Prostate gland (tissue), 2 donors: ENCODE data around the gene RAB6B. TPM values are rescaled to one million over a fixed set of nuclear protein-coding genes. Genes with fewer than 3 reads are reported as not detected.

Experiments
- DNase-seq: peaks from one replicate; pipeline ENCODE4 v3.0.0-alpha.2; 2019; ENCODE audit warnings: low spot score
- H3K27ac ChIP-seq, 2 donors: fragments of 200-600 bp; sonication (generic); 2 replicates each; pipeline ENCODE4 v1.5.1; 2017 to 2019
- H3K27me3 ChIP-seq: fragments of 200-600 bp; sonication (generic); replicated peaks from 2 replicates; pipeline ENCODE4 v1.5.1; 2019; ENCODE audit not compliant: insufficient read depth
- H3K36me3 ChIP-seq, 2 donors: fragments of 200-600 bp; sonication (generic); 1 replicate in 1 of 2; 2 replicates in 1 of 2; pipeline versions ENCODE4 v1.5.1 to v1.8.1; 2017 to 2019
- H3K4me1 ChIP-seq: fragments of 200-600 bp; sonication (generic); replicated peaks from 2 replicates; pipeline ENCODE4 v1.5.1; 2019
- H3K4me3 ChIP-seq, 2 donors: fragments of 200-600 bp; sonication (generic); 2 replicates each; pipeline ENCODE4 v1.5.1; 2017 to 2019
- H3K9me3 ChIP-seq: fragments of 200-600 bp; sonication (generic); 2 replicates; pipeline ENCODE4 v1.5.1; 2017
- CTCF ChIP-seq, 4 experiments: fragments of 200-600 bp in 2 of 4; fragments of 450-650 bp in 2 of 4; sonication (generic) in 2 of 4; IDR thresholded peaks; 1 replicate in 3 of 4; 2 replicates in 1 of 4; pipeline ENCODE4 v1.5.1; 2016 to 2019; ENCODE audit warnings: antibody characterized with exemption in 4 of 4, mild to moderate bottlenecking in 2 of 4, moderate library complexity in 2 of 4
- POLR2A ChIP-seq: fragments of 450-650 bp; IDR thresholded peaks from one replicate; pipeline ENCODE4 v1.6.1; 2016; ENCODE audit warnings: antibody characterized with exemption, mild to moderate bottlenecking
- POLR2AphosphoS5 ChIP-seq: sonication (generic); formaldehyde crosslinking; IDR thresholded peaks from one replicate; pipeline ENCODE4 v1.6.1; 2017; ENCODE audit warnings: antibody characterized with exemption
- WGBS: methylation state at CpG from one replicate; pipeline ENCODE4 v1.1.5; 2018; 5-methylcytosine and 5-hydroxymethylcytosine counted together
- intact Hi-C: fragments of 100-400 bp; cut with DNase I; formaldehyde crosslinking; loops from one replicate; pipeline ENCODE4 v1.14.2; 2022
- total RNA-seq, 2 donors: library from RNA; depleted of rRNA; stranded (reverse); fragments of >200 nt; gene quantifications; one replicate each; pipeline ENCODE4 v1.1.0, GENCODE V29; 2016

Gene RAB6B
- total RNA-seq, 2 donors from 2014 or later, result 4.5 to 7.1 TPM

GRCh38 chr3:133779626-133780203, 116.0 kb downstream of the RAB6B start:
- H3K4me3 ChIP-seq, result no peak overlapping the region
- no peaks in the 10 kb centered on the region for H3K36me3 ChIP-seq
- 91% methylated on average over 4 of the region's 4 CpGs for WGBS
- no peak overlapping the region for H3K27ac ChIP-seq
- TF ChIP-seq CTCF (IDR thresholded peaks at IDR 0.05), result no peak
- TF ChIP-seq POLR2AphosphoS5, result no peak
- no peak for TF ChIP-seq POLR2A
- H3K27me3 ChIP-seq, result no peaks in the 10 kb centered on the region
- no peak for DNase-seq
- no peaks in the 10 kb centered on the region for H3K4me1 ChIP-seq
- no peaks in the 10 kb centered on the region for H3K9me3 ChIP-seq
- intact Hi-C loops, result no loop called here

DNA sequence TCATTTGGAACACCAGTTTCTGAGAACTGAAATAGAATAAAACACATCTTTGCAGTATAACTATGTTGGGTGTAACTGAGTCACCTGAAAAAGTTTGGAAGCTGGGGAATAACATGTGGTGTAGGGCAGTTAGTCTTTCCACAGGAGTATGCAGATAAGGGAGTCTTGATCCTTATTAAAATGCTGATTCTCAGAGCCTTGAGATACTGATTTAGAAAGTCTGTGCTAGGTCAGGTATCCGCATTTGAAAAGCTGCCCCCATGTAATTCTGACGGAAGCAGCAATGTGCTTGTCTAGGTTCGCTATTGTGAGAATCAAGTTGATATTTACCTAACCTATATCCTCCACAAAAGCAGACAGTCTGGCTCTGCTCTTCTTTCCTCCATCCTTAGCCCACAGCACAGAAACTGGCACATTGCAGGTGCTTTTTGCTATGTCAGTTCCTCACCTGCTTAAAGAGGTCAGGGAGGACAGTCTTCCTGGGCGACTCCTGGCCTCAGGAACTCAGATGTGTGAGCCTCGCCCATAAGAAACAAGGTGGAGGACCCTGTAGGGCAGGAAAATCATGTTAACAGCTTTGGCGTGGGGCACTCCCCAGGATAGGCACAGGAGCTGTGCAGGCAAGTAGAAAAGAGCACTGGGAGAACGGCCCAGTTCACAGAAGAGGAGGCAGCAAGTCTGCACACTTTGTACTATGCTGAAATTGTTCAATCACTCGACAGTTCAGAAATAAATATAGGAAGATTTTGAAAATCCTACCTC, 117.7 kb downstream of the RAB6B start:
- 58% methylated on average over 8 of the region's 8 CpGs for WGBS
- no peak for TF ChIP-seq CTCF (IDR thresholded peaks at IDR 0.05)
- no peak for TF ChIP-seq POLR2AphosphoS5
- no peak for TF ChIP-seq POLR2A
- Histone ChIP-seq H3K27ac (no peak overlapping the region), H3K4me3 (no peak overlapping the region), H3K9me3 (no peaks in the 10 kb centered on the region), H3K4me1 (no peaks in the 10 kb centered on the region), H3K27me3 (no peaks in the 10 kb centered on the region), H3K36me3 (no peaks in the 10 kb centered on the region)
- intact Hi-C loops, result no loop called here
- DNase-seq, result no peak

DNA sequence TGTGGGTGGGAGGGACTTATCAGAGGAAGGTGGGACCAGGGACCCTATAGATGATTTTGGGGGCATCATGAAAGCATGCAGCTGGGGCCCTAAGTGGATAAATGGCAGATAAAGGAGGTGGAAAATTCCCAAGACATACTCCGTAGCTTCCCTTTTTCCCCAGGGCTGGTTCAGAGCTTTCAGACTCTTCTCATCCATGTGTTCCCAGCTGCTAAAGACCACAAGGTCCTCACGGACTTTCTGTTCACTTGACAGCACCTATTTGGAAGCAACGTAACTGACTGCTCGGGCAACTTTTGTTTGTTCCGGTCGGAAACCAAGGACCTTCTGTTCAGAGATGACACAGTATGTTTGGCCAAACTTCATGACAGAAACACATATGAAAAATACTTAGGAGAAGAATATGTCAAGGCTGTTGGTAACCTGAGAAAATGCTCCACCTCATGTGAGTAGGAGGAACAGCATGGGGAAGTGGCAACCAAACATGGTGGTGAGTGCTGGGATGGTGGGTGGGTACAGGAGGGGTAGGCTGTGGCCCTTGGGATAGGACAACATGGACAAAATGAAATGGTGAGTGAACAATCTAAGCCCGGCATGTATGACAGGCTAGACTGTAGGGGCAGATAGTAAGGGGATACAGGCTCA, 118.8 kb downstream of the RAB6B start:
- Histone ChIP-seq H3K4me3 (no peak overlapping the region), H3K4me1 (no peaks in the 10 kb centered on the region), H3K27ac (no peak overlapping the region), H3K27me3 (no peaks in the 10 kb centered on the region), H3K9me3 (no peaks in the 10 kb centered on the region), H3K36me3 (no peaks in the 10 kb centered on the region)
- WGBS, result 95% methylated on average over 7 of the region's 7 CpGs
- DNase-seq, result no peak
- TF ChIP-seq POLR2A, result no peak
- TF ChIP-seq POLR2AphosphoS5, result no peak
- no peak for TF ChIP-seq CTCF (IDR thresholded peaks at IDR 0.05)
- intact Hi-C loops, result no loop called here

GRCh38 chr3:133775835-133776234, 119.8 kb downstream of the RAB6B start:
- no peak for DNase-seq

More at GRCh38 chr3:133775835-133776234, 119.8 kb downstream of the RAB6B start:
- no peaks in the 10 kb centered on the region for H3K27me3 ChIP-seq
- intact Hi-C loops, result no loop called here
- no peak overlapping the region for H3K4me3 ChIP-seq
- 94% methylated on average over 5 of the region's 5 CpGs for WGBS
- TF ChIP-seq POLR2A, result no peak
- TF ChIP-seq POLR2AphosphoS5, result no peak
- TF ChIP-seq CTCF (IDR thresholded peaks at IDR 0.05), result no peak
- H3K36me3 ChIP-seq, result no peaks in the 10 kb centered on the region
- no peak overlapping the region for H3K27ac ChIP-seq
- no peaks in the 10 kb centered on the region for H3K9me3 ChIP-seq
- H3K4me1 ChIP-seq, result no peaks in the 10 kb centered on the region
